A549 treated with GW870086 at 1 μM for 4 hours (cell line): ENCODE data around the gene ZNF157. TPM values are rescaled to one million over a fixed set of nuclear protein-coding genes. Genes with fewer than 3 reads are reported as not detected.

Source experiments
- total RNA-seq: library from RNA; stranded (reverse); fragments of 200-300 nt; extraction: Qiagen RNA extraction; gene quantifications from 5 replicates; pipeline ENCODE4 v1.2.3, GENCODE V29; 2022; ENCODE audit warnings: low read depth

Gene ZNF157
- 0.06 to 0.07 TPM (median 0.06 TPM) in 3 of 5 replicates, not detected in the others for total RNA-seq

GRCh38 chrX:47370278-47370677 is at the start of gene ZNF157:
ZNF157 (plus strand) TSS chrX:47370578; CDS start chrX:47370669, 91 bp downstream.

Other genes starting within 250 kb of the ZNF157 start
- gene NDUFB11, start 225.9 kb upstream of the ZNF157 start, total RNA-seq = 160 to 183 TPM (median 166 TPM) in 5 replicates
- gene RBM10, start 225.4 kb upstream of the ZNF157 start, total RNA-seq = 30.5 to 41.1 TPM (median 37.6 TPM) in 5 replicates
- gene UBA1, start 176.7 kb upstream of the ZNF157 start, total RNA-seq = 165 to 203 TPM (median 189 TPM) in 5 replicates
- gene CDK16, start 151.9 kb upstream of the ZNF157 start, total RNA-seq = 90.7 to 114 TPM (median 107 TPM) in 5 replicates
- gene USP11, start 137.6 kb upstream of the ZNF157 start, total RNA-seq = 48.7 to 57.2 TPM (median 52.6 TPM) in 5 replicates
- 2.9 to 4.5 TPM (median 3.7 TPM) in 5 replicates for gene ZNF41, start 112.6 kb downstream of the ZNF157 start, total RNA-seq
- 42.9 to 60.7 TPM (median 57.8 TPM) in 5 replicates for gene ARAF, start 190.6 kb downstream of the ZNF157 start, total RNA-seq
- gene TIMP1, start 211.9 kb downstream of the ZNF157 start, total RNA-seq = 264 to 288 TPM (median 272 TPM) in 5 replicates
- gene SYN1, start 249.3 kb downstream of the ZNF157 start, total RNA-seq = 0.08 to 0.36 TPM (median 0.19 TPM) in 5 replicates